Fibroblast of the conjunctiva (primary cell): ENCODE results near the gene SPEN.

ENCODE experiments used
- DNase-seq: peaks from one replicate; pipeline ENCODE4 v3.0.0-alpha.2; 2010; ENCODE audit warnings: low read depth

Gene SPEN

GRCh38 chr1:15989776-15990175 is 142.3 kb downstream of the SPEN start:
- DNase-seq, result no peak
